PC-9 (cell line): Measurements from ENCODE around the gene MBP. TPM values are rescaled to one million over a fixed set of nuclear protein-coding genes. Genes with fewer than 3 reads are reported as not detected.

Experiments
- BruUV-seq: library from RNA; stranded (reverse); fragments of 400-500 nt; replicated peaks from 2 replicates; lab custom pipeline; 2021; lab: Mats Ljungman, UMichigan
- CTCF ChIA-PET: fragments of 300-600 bp; sonication (Branson Sonifier 250); formaldehyde crosslinking; loops from one replicate; lab custom pipeline; 2022; ENCODE audit warnings: antibody characterized with exemption; lab: Charles Lee
- POLR2A ChIA-PET: fragments of 300-600 bp; sonication (Branson Sonifier 250); formaldehyde crosslinking; loops from one replicate; lab custom pipeline; 2022; ENCODE audit warnings: antibody characterized with exemption; ENCODE audit not compliant: unreplicated experiment; lab: Charles Lee
- DNase-seq, 2 experiments: peaks; one replicate each; pipeline versions ENCODE4 v3.0.0 to v3.0.0-alpha.2; 2015 to 2022; ENCODE audit warnings: mixed read lengths in 1 of 2
- H2AFZ ChIP-seq: fragments of 200-600 bp; sonication (generic); 2 replicates; pipeline ENCODE4 v1.8.1; 2017; ENCODE audit warnings: antibody characterized with exemption
- H3F3A ChIP-seq: fragments of 200-600 bp; sonication (generic); 2 replicates; pipeline ENCODE4 v1.8.1; 2017; ENCODE audit warnings: antibody characterized with exemption, mild to moderate bottlenecking, low read depth; ENCODE audit not compliant: insufficient read depth
- H3K27ac ChIP-seq: fragments of 200-600 bp; sonication (generic); 2 replicates; pipeline ENCODE4 v1.6.1; 2016; ENCODE audit warnings: mixed run types
- H3K27me3 ChIP-seq: fragments of 200-600 bp; sonication (generic); 2 replicates; pipeline ENCODE4 v1.6.1; 2016; ENCODE audit warnings: low read depth, mixed run types; ENCODE audit not compliant: insufficient read depth
- H3K36me3 ChIP-seq: fragments of 200-600 bp; sonication (generic); 2 replicates; pipeline ENCODE4 v1.6.1; 2016; ENCODE audit warnings: low read depth, mixed run types
- H3K4me1 ChIP-seq: fragments of 200-600 bp; sonication (generic); replicated peaks from 2 replicates; pipeline ENCODE4 v1.6.1; 2016; ENCODE audit warnings: mixed run types; ENCODE audit not compliant: insufficient read depth
- H3K4me2 ChIP-seq: fragments of 200-600 bp; sonication (generic); 2 replicates; pipeline ENCODE4 v1.6.1; 2017; ENCODE audit warnings: mixed run types
- H3K4me3 ChIP-seq: fragments of 200-600 bp; sonication (generic); 2 replicates; pipeline ENCODE4 v1.6.1; 2016; ENCODE audit warnings: mixed run types
- H3K79me2 ChIP-seq: fragments of 200-600 bp; sonication (generic); 2 replicates; pipeline ENCODE4 v1.6.1; 2017; ENCODE audit warnings: low read depth, mixed run types
- H3K9me2 ChIP-seq: fragments of 200-600 bp; sonication (generic); 2 replicates; pipeline ENCODE4 v1.8.1; 2017; ENCODE audit warnings: mild to moderate bottlenecking; ENCODE audit not compliant: insufficient read depth
- H3K9me3 ChIP-seq: fragments of 200-600 bp; sonication (generic); 2 replicates; pipeline ENCODE4 v1.8.1; 2016; ENCODE audit warnings: low read depth; ENCODE audit not compliant: insufficient read depth
- H4K20me1 ChIP-seq: fragments of 200-600 bp; sonication (generic); 2 replicates; pipeline ENCODE4 v1.8.1; 2017; ENCODE audit not compliant: insufficient read depth
- EZH2 ChIP-seq: fragments of 200-600 bp; sonication (generic); IDR thresholded peaks from 2 replicates; pipeline ENCODE4 v1.8.0; 2017; ENCODE audit warnings: antibody characterized with exemption, low read depth
- intact Hi-C: fragments of 100-400 bp; cut with micrococcal nuclease; formaldehyde crosslinking; loops from one replicate; pipeline ENCODE4 v1.10.0; 2022; ENCODE audit not compliant: unreplicated experiment
- total RNA-seq: library from RNA; stranded (reverse); gene quantifications from 2 replicates; pipeline ENCODE4 v1.2.3, GENCODE V29; 2021
- TF ChIP-seq, protein P1 (sequence below): fragments of 200-600 bp; sonication (generic); conservative IDR thresholded peaks from 2 replicates; pipeline ENCODE4 v1.6.1; 2017; ENCODE audit warnings: mixed run types, antibody characterized with exemption, mild to moderate bottlenecking, moderate library complexity

MBP gene
- total RNA-seq, 1 experiment from 2014 or later = 37.9 TPM

DNA sequence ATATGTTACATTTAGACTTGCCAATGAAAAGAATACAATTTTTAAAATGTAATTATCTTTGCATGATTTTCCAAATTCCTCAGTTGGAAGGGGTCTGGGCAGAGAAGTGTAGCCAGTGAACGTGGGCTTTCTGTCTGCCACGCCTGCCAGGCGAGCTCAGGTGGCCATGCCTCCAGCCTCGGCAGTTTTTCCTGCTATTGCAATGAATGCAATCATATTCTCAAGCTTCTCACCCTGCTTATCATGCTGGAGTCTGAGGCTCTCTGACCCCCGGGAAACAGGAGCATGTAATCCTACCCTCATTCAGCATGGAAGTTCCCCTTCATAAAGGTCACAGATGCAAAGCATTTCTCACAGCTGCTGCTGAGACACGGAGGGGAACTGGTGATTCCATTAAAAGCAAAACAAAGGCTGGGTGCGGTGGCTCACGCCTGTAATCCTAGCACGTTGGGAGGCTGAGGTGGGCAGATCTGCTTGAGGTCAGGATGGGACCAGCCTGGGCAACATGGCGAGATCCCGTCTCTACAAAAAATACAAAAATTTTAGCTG, 154.8 kb downstream of the MBP start:
- TF ChIP-seq, protein P1, sequence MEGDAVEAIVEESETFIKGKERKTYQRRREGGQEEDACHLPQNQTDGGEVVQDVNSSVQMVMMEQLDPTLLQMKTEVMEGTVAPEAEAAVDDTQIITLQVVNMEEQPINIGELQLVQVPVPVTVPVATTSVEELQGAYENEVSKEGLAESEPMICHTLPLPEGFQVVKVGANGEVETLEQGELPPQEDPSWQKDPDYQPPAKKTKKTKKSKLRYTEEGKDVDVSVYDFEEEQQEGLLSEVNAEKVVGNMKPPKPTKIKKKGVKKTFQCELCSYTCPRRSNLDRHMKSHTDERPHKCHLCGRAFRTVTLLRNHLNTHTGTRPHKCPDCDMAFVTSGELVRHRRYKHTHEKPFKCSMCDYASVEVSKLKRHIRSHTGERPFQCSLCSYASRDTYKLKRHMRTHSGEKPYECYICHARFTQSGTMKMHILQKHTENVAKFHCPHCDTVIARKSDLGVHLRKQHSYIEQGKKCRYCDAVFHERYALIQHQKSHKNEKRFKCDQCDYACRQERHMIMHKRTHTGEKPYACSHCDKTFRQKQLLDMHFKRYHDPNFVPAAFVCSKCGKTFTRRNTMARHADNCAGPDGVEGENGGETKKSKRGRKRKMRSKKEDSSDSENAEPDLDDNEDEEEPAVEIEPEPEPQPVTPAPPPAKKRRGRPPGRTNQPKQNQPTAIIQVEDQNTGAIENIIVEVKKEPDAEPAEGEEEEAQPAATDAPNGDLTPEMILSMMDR = no peak
- no peak for TF ChIP-seq EZH2
- ChIA-PET POLR2A (no interaction called here), CTCF (no interaction called here)
- Histone ChIP-seq H3K36me3 (no peaks in the 10 kb centered on the region), H4K20me1 (no peaks in the 10 kb centered on the region), H3K4me1 (no peaks in the 10 kb centered on the region), H3K4me2 (no peak overlapping the region), H3K27ac (no peak overlapping the region), H2AFZ (no peak overlapping the region), H3K27me3 (no peaks in the 10 kb centered on the region), H3K9me2 (no peaks in the 10 kb centered on the region), H3K9me3 (no peaks in the 10 kb centered on the region), H3K4me3 (no peak overlapping the region), H3F3A (no peaks in the 10 kb centered on the region), H3K79me2 (no peaks in the 10 kb centered on the region)
- no peak for DNase-seq
- intact Hi-C loops = no loop called here
- no TSS peak for BruUV-seq

DNA sequence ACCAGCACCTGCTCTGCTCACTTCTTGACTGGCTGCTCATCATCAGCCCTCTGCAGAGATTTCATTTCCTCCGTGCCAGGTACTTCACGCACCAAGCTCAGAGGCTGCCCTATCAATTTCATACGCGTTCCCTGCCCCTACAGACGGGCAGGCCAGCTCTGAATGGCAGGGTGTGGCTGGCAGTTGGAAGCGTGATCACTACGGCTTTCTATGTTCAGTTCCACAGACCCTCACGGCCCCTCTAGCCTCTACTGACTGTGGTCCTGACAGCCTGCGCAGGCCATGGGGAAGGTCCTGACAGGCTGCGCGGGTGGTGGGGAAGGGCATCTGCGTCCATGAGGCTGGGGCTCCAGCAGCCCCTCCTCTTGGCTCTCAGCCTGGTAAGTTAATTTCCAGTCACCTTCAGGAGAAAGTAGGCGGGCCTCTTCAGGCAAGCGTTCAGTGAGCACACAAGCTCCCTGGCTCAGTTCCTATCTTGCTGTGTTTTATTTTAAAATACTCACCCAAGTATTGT, 155.4 kb downstream of the MBP start:
- Histone ChIP-seq H3K4me3 (no peak overlapping the region), H3K27ac (no peak overlapping the region), H3K9me3 (no peaks in the 10 kb centered on the region), H4K20me1 (no peaks in the 10 kb centered on the region), H3K79me2 (no peaks in the 10 kb centered on the region), H2AFZ (no peak overlapping the region), H3K36me3 (no peaks in the 10 kb centered on the region), H3K4me2 (no peak overlapping the region), H3K4me1 (no peaks in the 10 kb centered on the region), H3K27me3 (no peaks in the 10 kb centered on the region), H3K9me2 (no peaks in the 10 kb centered on the region), H3F3A (no peaks in the 10 kb centered on the region)
- ChIA-PET CTCF (no interaction called here), POLR2A (interaction anchor here (0.7 kb wide), 1 partner anchor 73 kb away, joined by 4 read pairs; no protein-coding TSS in a partner anchor)
- BruUV-seq = no TSS peak
- intact Hi-C loops = no loop called here
- TF ChIP-seq, protein P1 = no peak
- no peak for TF ChIP-seq EZH2
- DNase-seq = no peak

DNA sequence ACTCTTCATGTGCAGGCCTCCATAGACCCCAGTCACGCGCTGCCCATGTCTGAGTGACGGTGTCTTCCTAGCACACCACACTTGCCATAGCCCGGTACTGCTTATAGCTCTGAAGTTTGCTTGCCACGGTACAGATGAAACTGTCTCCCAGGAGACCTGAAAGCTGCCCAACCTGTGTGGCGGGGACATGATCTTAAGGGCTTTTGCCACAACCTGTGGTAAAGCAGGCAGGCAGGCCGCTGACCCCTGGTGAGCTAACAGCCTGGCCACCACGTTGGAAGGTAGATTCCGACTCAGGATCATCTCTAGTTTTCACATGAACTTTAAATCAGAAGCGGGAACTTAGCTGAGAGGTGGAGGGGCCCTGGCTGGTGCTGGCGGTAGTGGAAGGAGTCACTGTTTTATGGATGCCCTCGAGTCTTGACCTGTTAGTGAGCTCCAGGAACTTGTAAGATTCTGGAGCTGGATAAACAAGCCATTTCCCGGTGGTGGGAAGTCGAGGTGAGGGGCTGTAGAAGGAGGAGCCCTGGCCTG, 156.9 kb downstream of the MBP start:
- H3K9me2 ChIP-seq = no peaks in the 10 kb centered on the region
- H3K4me3 ChIP-seq = no peak overlapping the region
- no peak overlapping the region for H3K4me2 ChIP-seq
- ChIA-PET CTCF (no interaction called here), POLR2A (no interaction called here)
- intact Hi-C loops = no loop called here
- DNase-seq = no peak
- H3F3A ChIP-seq = no peaks in the 10 kb centered on the region
- no peaks in the 10 kb centered on the region for H4K20me1 ChIP-seq
- H2AFZ ChIP-seq = no peak overlapping the region
- no peaks in the 10 kb centered on the region for H3K27me3 ChIP-seq
- TF ChIP-seq EZH2 = no peak
- TF ChIP-seq, protein P1 = no peak
- BruUV-seq = no TSS peak
- H3K27ac ChIP-seq = no peak overlapping the region
- H3K79me2 ChIP-seq = no peaks in the 10 kb centered on the region
- H3K4me1 ChIP-seq = no peaks in the 10 kb centered on the region
- no peaks in the 10 kb centered on the region for H3K9me3 ChIP-seq
- no peaks in the 10 kb centered on the region for H3K36me3 ChIP-seq
